GM10847 (cell line): ENCODE data around the gene IL4I1.

ENCODE experiments used
- POLR2A ChIP-seq: IDR thresholded peaks from 2 replicates; pipeline ENCODE4 v1.6.1; 2011; ENCODE audit not compliant: insufficient read length; ENCODE audit errors: extremely low read depth

IL4I1 gene

GRCh38 chr19:49912965-49913685 lies 16.4 kb upstream of the IL4I1 start:
- TF ChIP-seq POLR2A: no peak

- peak; percentile 30 for TF ChIP-seq POLR2A
Observed at GRCh38 chr19:49911381-49912145, 14.9 kb upstream of the IL4I1 start.

- TF ChIP-seq POLR2A: no peak
Observed at GRCh38 chr19:49910179-49910578, 13.5 kb upstream of the IL4I1 start.

- no peak for TF ChIP-seq POLR2A
Observed at GRCh38 chr19:49908480-49909420, 12.1 kb upstream of the IL4I1 start.

GRCh38 chr19:49907745-49908446 lies 11.2 kb upstream of the IL4I1 start:
- no peak for TF ChIP-seq POLR2A

GRCh38 chr19:49906879-49907564 lies 10.3 kb upstream of the IL4I1 start:
- no peak for TF ChIP-seq POLR2A

- TF ChIP-seq POLR2A: no peak
Observed at GRCh38 chr19:49904136-49904535, 7.4 kb upstream of the IL4I1 start.

GRCh38 chr19:49895566-49896297 lies 955 bp downstream of the IL4I1 start:
- TF ChIP-seq POLR2A: peak; percentile 31

GRCh38 chr19:49894879-49895565 lies 1.7 kb downstream of the IL4I1 start:
- no peak for TF ChIP-seq POLR2A

- TF ChIP-seq POLR2A: no peak
Observed at GRCh38 chr19:49894011-49894664, 2.5 kb downstream of the IL4I1 start.

- no peak for TF ChIP-seq POLR2A
Observed at GRCh38 chr19:49892716-49893115, 4.0 kb downstream of the IL4I1 start.

- no peak for TF ChIP-seq POLR2A
Observed at GRCh38 chr19:49891393-49891792, 5.3 kb downstream of the IL4I1 start.
